Measurements from ENCODE around the gene CRYL1. TPM values are rescaled to one million over a fixed set of nuclear protein-coding genes. Genes with fewer than 3 reads are reported as not detected.

CRYL1 gene
- total RNA-seq, 1 experiment from 2014 or later = 5.9 TPM

GRCh38 chr13:20558982-20559381 lies 33.3 kb upstream of the CRYL1 start:
- Histone ChIP-seq H3K36me3 (ENCODE audit: insufficient read depth, low read length, poor library complexity, severe bottlenecking) (no peaks in the 10 kb centered on the region), H3K4me3 (ENCODE audit: low read depth, low read length, poor library complexity, severe bottlenecking) (no peak overlapping the region), H3K27me3 (replicated peaks; ENCODE audit: insufficient read depth, low read depth, low read length, poor library complexity) (no peaks in the 10 kb centered on the region), H3K4me1 (ENCODE audit: insufficient read depth, low read length, poor library complexity, severe bottlenecking) (no peaks in the 10 kb centered on the region), H3K27ac (ENCODE audit: low read depth, low read length, poor library complexity, severe bottlenecking) (no peak overlapping the region), H3K9me3 (ENCODE audit: low read depth, low read length, poor library complexity, severe bottlenecking) (no peaks in the 10 kb centered on the region)
- no TSS peak for BruUV-seq (replicated peaks)
- CTCF ChIA-PET = no interaction called here
- TF ChIP-seq CTCF (conservative IDR thresholded peaks at IDR 0.05; ENCODE audit: low read depth, low read length) (no peak), EZH2 (IDR thresholded peaks at IDR 0.05; ENCODE audit: borderline replicate concordance, low read depth, low read length, poor library complexity, severe bottlenecking) (no peak)
- intact Hi-C loops (cut with micrococcal nuclease; ENCODE audit: unreplicated experiment) = no loop called here
- POLR2A ChIA-PET (ENCODE audit: low non-redundant PET) = no interaction called here
- DNase-seq (ENCODE audit: low spot score) = no peak

- POLR2A ChIA-PET (ENCODE audit: low non-redundant PET) = no interaction called here
- DNase-seq (ENCODE audit: low spot score) = no peak
- no TSS peak for BruUV-seq (replicated peaks)
Measured at GRCh38 chr13:20553311-20553710, 27.7 kb upstream of the CRYL1 start.

GRCh38 chr13:20550799-20551198 lies 25.1 kb upstream of the CRYL1 start:
- TF ChIP-seq EZH2 (IDR thresholded peaks at IDR 0.05; ENCODE audit: borderline replicate concordance, low read depth, low read length, poor library complexity, severe bottlenecking) (no peak), CTCF (conservative IDR thresholded peaks at IDR 0.05; ENCODE audit: low read depth, low read length) (no peak)
- H3K27ac ChIP-seq (ENCODE audit: low read depth, low read length, poor library complexity, severe bottlenecking) = no peak overlapping the region
- intact Hi-C loops (cut with micrococcal nuclease; ENCODE audit: unreplicated experiment) = no loop called here
- H3K36me3 ChIP-seq (ENCODE audit: insufficient read depth, low read length, poor library complexity, severe bottlenecking) = no peaks in the 10 kb centered on the region
- CTCF ChIA-PET = no interaction called here
- no peaks in the 10 kb centered on the region for H3K27me3 ChIP-seq (replicated peaks; ENCODE audit: insufficient read depth, low read depth, low read length, poor library complexity)
- POLR2A ChIA-PET (ENCODE audit: low non-redundant PET) = no interaction called here
- no TSS peak for BruUV-seq (replicated peaks)
- DNase-seq (ENCODE audit: low spot score) = no peak
- no peaks in the 10 kb centered on the region for H3K9me3 ChIP-seq (ENCODE audit: low read depth, low read length, poor library complexity, severe bottlenecking)
- H3K4me1 ChIP-seq (ENCODE audit: insufficient read depth, low read length, poor library complexity, severe bottlenecking) = no peaks in the 10 kb centered on the region
- no peak overlapping the region for H3K4me3 ChIP-seq (ENCODE audit: low read depth, low read length, poor library complexity, severe bottlenecking)

More at GRCh38 chr13:20553311-20553710, 27.7 kb upstream of the CRYL1 start:
- intact Hi-C loops (cut with micrococcal nuclease; ENCODE audit: unreplicated experiment) = no loop called here
- Histone ChIP-seq H3K36me3 (ENCODE audit: insufficient read depth, low read length, poor library complexity, severe bottlenecking) (no peaks in the 10 kb centered on the region), H3K27me3 (replicated peaks; ENCODE audit: insufficient read depth, low read depth, low read length, poor library complexity) (no peaks in the 10 kb centered on the region), H3K27ac (ENCODE audit: low read depth, low read length, poor library complexity, severe bottlenecking) (no peak overlapping the region), H3K4me1 (ENCODE audit: insufficient read depth, low read length, poor library complexity, severe bottlenecking) (no peaks in the 10 kb centered on the region), H3K9me3 (ENCODE audit: low read depth, low read length, poor library complexity, severe bottlenecking) (no peaks in the 10 kb centered on the region), H3K4me3 (ENCODE audit: low read depth, low read length, poor library complexity, severe bottlenecking) (no peak overlapping the region)
- TF ChIP-seq CTCF (conservative IDR thresholded peaks at IDR 0.05; ENCODE audit: low read depth, low read length) (no peak), EZH2 (IDR thresholded peaks at IDR 0.05; ENCODE audit: borderline replicate concordance, low read depth, low read length, poor library complexity, severe bottlenecking) (no peak)
- CTCF ChIA-PET = no interaction called here

Data from A673 (cell line).